C4-2B (cell line): ENCODE data around the gene WWOX.
"Not testable (repeated sequence)": the region's sequence is repeated elsewhere in the genome, so short reads cannot be mapped to it uniquely, and the experiment has no call there.

ENCODE experiments used
- H3K27ac ChIP-seq: fragments of 450-650 bp; 2 replicates; pipeline ENCODE4 v1.5.1; 2017
- ZFX ChIP-seq: fragments of 450-650 bp; IDR thresholded peaks from 2 replicates; pipeline ENCODE4 v1.6.1; 2017
- TF ChIP-seq, protein P1 (sequence below): fragments of 450-650 bp; conservative IDR thresholded peaks from 2 replicates; pipeline ENCODE4 v1.5.1; 2017; ENCODE audit warnings: mild to moderate bottlenecking

Gene WWOX

GRCh38 chr16:78684655-78685375 is 585.4 kb downstream of the WWOX start:
- TF ChIP-seq ZFX: no peak
- TF ChIP-seq, protein P1, sequence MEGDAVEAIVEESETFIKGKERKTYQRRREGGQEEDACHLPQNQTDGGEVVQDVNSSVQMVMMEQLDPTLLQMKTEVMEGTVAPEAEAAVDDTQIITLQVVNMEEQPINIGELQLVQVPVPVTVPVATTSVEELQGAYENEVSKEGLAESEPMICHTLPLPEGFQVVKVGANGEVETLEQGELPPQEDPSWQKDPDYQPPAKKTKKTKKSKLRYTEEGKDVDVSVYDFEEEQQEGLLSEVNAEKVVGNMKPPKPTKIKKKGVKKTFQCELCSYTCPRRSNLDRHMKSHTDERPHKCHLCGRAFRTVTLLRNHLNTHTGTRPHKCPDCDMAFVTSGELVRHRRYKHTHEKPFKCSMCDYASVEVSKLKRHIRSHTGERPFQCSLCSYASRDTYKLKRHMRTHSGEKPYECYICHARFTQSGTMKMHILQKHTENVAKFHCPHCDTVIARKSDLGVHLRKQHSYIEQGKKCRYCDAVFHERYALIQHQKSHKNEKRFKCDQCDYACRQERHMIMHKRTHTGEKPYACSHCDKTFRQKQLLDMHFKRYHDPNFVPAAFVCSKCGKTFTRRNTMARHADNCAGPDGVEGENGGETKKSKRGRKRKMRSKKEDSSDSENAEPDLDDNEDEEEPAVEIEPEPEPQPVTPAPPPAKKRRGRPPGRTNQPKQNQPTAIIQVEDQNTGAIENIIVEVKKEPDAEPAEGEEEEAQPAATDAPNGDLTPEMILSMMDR: no peak
- no peak overlapping the region for H3K27ac ChIP-seq

GRCh38 chr16:78686601-78687000 is 587.1 kb downstream of the WWOX start:
- H3K27ac ChIP-seq: no peak overlapping the region
- TF ChIP-seq, protein P1: no peak
- no peak for TF ChIP-seq ZFX

DNA sequence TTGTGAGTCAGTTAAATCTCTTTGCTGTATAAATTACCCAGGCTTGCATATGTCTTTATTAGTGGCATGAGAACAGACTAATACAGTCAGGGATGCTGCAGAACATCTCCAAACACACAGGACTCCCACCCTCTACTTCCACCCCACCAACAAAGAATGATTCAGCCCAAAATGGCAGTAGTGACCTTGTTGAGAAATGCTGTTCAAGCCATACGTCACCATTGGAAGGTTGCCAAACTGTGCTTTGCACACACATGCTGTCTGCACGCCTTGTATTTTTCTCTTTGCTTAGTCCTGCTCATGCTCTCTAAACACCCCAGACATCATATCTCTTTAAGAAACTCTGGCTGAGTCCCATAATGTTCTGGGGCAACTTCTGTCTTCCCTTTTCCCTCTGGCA is 589.6 kb downstream of the WWOX start:
- TF ChIP-seq, protein P1: no peak
- no peak for TF ChIP-seq ZFX

GRCh38 chr16:78689536-78689935 is 590.1 kb downstream of the WWOX start:
- no peak for TF ChIP-seq ZFX
- TF ChIP-seq, protein P1: no peak
- no peak overlapping the region for H3K27ac ChIP-seq

More for the DNA sequence above, 589.6 kb downstream of the WWOX start:
- H3K27ac ChIP-seq: no peak overlapping the region

DNA sequence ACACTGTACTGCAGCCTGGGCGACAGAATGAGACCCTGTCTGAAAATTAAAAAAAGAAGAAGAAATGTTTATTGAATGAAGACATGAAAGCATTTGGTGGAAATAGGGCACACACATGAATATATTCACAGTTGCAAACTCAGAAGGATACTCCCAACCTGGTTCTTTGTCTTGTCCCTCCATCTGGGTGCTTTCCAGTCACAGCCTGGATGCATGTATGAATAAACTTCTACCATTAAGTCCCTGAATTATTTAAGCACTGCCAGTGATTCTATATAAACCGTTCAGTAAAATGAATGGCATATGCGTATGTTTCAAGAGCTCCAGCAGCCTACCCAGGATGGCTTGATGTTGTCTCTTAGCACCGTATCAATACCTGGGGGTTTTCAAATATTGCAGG is 591.1 kb downstream of the WWOX start:
- TF ChIP-seq ZFX: no peak
- TF ChIP-seq, protein P1: no peak

GRCh38 chr16:78691746-78692145 is 592.3 kb downstream of the WWOX start:
- H3K27ac ChIP-seq: not testable (repeated sequence)

More for the DNA sequence above, 591.1 kb downstream of the WWOX start:
- H3K27ac ChIP-seq: no peak overlapping the region

GRCh38 chr16:78693496-78693895 is 594.0 kb downstream of the WWOX start:
- no peak overlapping the region for H3K27ac ChIP-seq
- TF ChIP-seq ZFX: no peak
- TF ChIP-seq, protein P1: no peak

DNA sequence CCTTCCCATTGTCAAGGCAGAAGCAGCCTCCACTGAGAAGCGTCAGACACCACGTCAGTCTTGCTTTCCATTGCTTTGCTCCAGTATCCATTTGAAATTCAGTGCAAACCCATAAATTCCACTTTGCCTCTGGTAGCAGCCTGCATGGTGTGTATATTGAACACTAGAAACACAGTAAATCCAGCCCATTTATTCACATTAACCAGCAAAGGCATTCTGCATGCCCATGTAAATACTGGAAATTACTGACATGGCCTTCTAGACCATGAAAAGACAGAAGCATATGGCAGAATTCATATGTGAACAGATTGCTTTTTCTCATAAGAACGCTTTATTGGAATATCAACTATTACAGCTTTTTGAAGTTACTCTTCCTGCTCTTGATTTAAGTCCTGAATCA is 595.0 kb downstream of the WWOX start:
- H3K27ac ChIP-seq: no peak overlapping the region
- TF ChIP-seq, protein P1: no peak
- TF ChIP-seq ZFX: no peak
